Heart left ventricle (tissue), 16 donors: ENCODE results near the gene ELP2. TPM values are rescaled to one million over a fixed set of nuclear protein-coding genes. Genes with fewer than 3 reads are reported as not detected.

Experiments
- ATAC-seq, 4 donors: fragments of 200-7000 bp; cut with Tn5 transposase; one replicate each; pipeline ENCODE4 v1.9.1; 2020 to 2022; ENCODE audit warnings: moderate library complexity in 4 of 4, mild to moderate bottlenecking in 3 of 4, moderate number of reproducible peaks in 1 of 4
- DNase-seq, 5 donors: peaks; one replicate each; pipeline ENCODE4 v3.0.0-alpha.2; 2020
- H3K27ac ChIP-seq, 12 donors: fragments of 200-600 bp; sonication (generic) in 4 of 12; one replicate each; pipeline versions ENCODE4 v1.5.0 to v1.8.0; 2016 to 2022; ENCODE audit warnings: mild to moderate bottlenecking in 2 of 12
- H3K27me3 ChIP-seq, 9 donors: fragments of 200-600 bp; sonication (generic) in 2 of 9; one replicate each; pipeline versions ENCODE4 v1.5.1 to v1.8.0; 2016 to 2022; ENCODE audit warnings: mild to moderate bottlenecking in 3 of 9
- H3K36me3 ChIP-seq, 9 donors: fragments of 200-600 bp; sonication (generic) in 2 of 9; one replicate each; pipeline versions ENCODE4 v1.5.0 to v1.8.0; 2018 to 2022; ENCODE audit warnings: mild to moderate bottlenecking in 2 of 9
- H3K4me1 ChIP-seq, 12 donors: fragments of 200-600 bp; sonication (generic) in 4 of 12; one replicate each; pipeline versions ENCODE4 v1.5.0 to v1.8.0; 2016 to 2022; ENCODE audit warnings: mild to moderate bottlenecking in 3 of 12
- H3K4me3 ChIP-seq, 12 donors: fragments of 200-600 bp; sonication (generic) in 4 of 12; one replicate each; pipeline versions ENCODE4 v1.5.0 to v1.8.0; 2017 to 2022; ENCODE audit warnings: mild to moderate bottlenecking in 9 of 12, moderate library complexity in 4 of 12
- H3K9me3 ChIP-seq, 12 donors: fragments of 200-600 bp; sonication (generic) in 4 of 12; one replicate each; pipeline versions ENCODE4 v1.5.0 to v1.8.0; 2016 to 2022; ENCODE audit warnings: mild to moderate bottlenecking in 1 of 12
- CTCF ChIP-seq, 12 donors: fragments of 200-600 bp; sonication (generic) in 4 of 12; IDR thresholded peaks; one replicate each; pipeline versions ENCODE4 v1.5.0 to v1.8.0; 2018 to 2022; ENCODE audit warnings: antibody characterized with exemption in 12 of 12, mild to moderate bottlenecking in 5 of 12
- POLR2A ChIP-seq, 2 donors: fragments of 450-650 bp; IDR thresholded peaks; one replicate each; pipeline ENCODE4 v1.6.1; 2017; ENCODE audit warnings: antibody characterized with exemption in 2 of 2, mild to moderate bottlenecking in 2 of 2, moderate library complexity in 2 of 2
- whole genome bisulfite sequencing, 4 donors: extraction: QIAGEN DNeasy Blood & Tissue Kit in 2 of 4; methylation state at CpG; one replicate each; pipeline versions ENCODE4 v1.1.5 to v1.1.7; 2013 to 2018; 5-methylcytosine and 5-hydroxymethylcytosine counted together
- intact Hi-C, 10 donors: fragments of 100-400 bp; cut with DNase I; formaldehyde crosslinking; loops; one replicate each; pipeline versions ENCODE4 v1.11.1 to v1.14.2; 2022
- polyA plus RNA-seq, 2 donors: library from polyadenylated mRNA; stranded (reverse); fragments of 200-250 nt; gene quantifications; one replicate each; pipeline ENCODE4 v1.2.3, GENCODE V29; 2013
- total RNA-seq, 9 donors: library from RNA; depleted of rRNA in 2 of 9; stranded (reverse); fragments of >200 nt in 2 of 9; fragmentation: NEBNext Ultra II Directional in 3 of 9; extraction: Animal tissue kit (Norgen Biotek cat#: 25700) in 3 of 9; gene quantifications; one replicate each; pipeline versions ENCODE4 v1.1.0 to v1.2.4, GENCODE V29; 2016 to 2023
- donor health status: ischemic (EF 13 %, LVEDD 7.1; RV severe dilation, severe dysfunction).
- donor health status: healthy with polysubstance abuse.
- donor health status: DM: no; HTN: yes; CAD: no.
- donor health status: DM: no; HTN: no; CAD: no.
- donor health status: ischemic (EF 25% LVEDD 6.9; RV normal size, moderate dysfunction).
- donor health status: ischemic (EF 25% LVEDD 5.7; RV mildly dilated, moderate dysfunction).
- donor health status: healthy.
- donor health status: DM: yes; HTN: yes; CAD: no.
- donor health status: ischemic (EF 35%, LVEDD 5.7; RV mildly dilated, moderate dysfunction).
- donor health status: nonischemic (EF 11% LVEDD 7.7; RV severe dilation, severe dysfunction).
- donor health status: DM: yes; HTN: yes; CAD: no.
- donor health status: PGD.
- donor health status: ischemic (EF 29% LVEDD 5.4; RV normal size, mild dysfunction).
- donor health status: nonischemic (EF 23%, LVEDD 6.1; RV moderate dilation, normal function).

Gene ELP2
- total and polyA plus RNA-seq, 11 donors, result 26.2 to 60.7 (median 46.1) TPM

DNA sequence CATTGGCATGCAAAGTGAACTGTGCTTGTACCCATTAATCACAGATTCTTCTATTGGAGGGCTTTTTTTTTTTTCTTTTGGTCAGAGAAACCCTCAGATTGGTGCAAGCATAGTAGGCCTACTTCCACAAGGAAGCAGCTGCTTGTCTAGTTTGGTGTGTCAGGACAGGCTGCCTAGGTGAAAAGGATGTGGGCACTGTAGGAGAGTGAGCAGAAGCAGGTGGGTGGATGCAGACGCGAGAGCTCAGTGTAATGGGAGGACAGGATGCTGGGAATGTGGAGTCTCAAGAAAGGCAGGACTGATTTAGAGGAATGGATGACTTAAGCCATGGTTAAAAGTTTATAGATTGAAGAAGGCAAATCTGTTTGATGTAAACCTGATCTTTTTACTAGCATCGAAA lies 3.1 kb downstream of the ELP2 start:
- no peaks in the 10 kb centered on the region for H3K27me3 ChIP-seq
- DNase-seq (no peak), ATAC-seq (no peak)
- no peak overlapping the region for H3K27ac ChIP-seq
- 79 to 86% (median 83%) methylated on average over 3 of the region's 3 CpGs for WGBS, 4 donors
- no peaks in the 10 kb centered on the region for H3K9me3 ChIP-seq
- no peak for TF ChIP-seq CTCF (IDR thresholded peaks at IDR 0.05)
- TF ChIP-seq POLR2A (IDR thresholded peaks at IDR 0.05), result no peak
- peaks cover 0 to 37% (median 30%) of the 10 kb centered on the region in 12 donors for H3K4me1 ChIP-seq
- intact Hi-C loops, result loop anchor here in 2 of 10 donors (5.0 to 10.0 kb wide), 2 partner anchors 52 to 65 kb away; partner anchors contain the start of genes MOCOS (in 1 of the 2) and RPRD1A (in 1 of the 2)
- no peak overlapping the region for H3K4me3 ChIP-seq
- H3K36me3 ChIP-seq, result peaks cover 0 to 46% (median 32%) of the 10 kb centered on the region in 9 donors

GRCh38 chr18:36135264-36135663 lies 5.6 kb downstream of the ELP2 start:
- Histone ChIP-seq H3K27ac (no peak overlapping the region), H3K27me3 (no peaks in the 10 kb centered on the region), H3K9me3 (no peaks in the 10 kb centered on the region), H3K4me1 (peaks cover 0 to 26% (median 23%) of the 10 kb centered on the region in 12 donors), H3K36me3 (peaks cover 0 to 71% (median 56%) of the 10 kb centered on the region in 9 donors), H3K4me3 (no peak overlapping the region)
- WGBS, 4 donors, result 93 to 98% (median 94%) methylated on average over 1 of the region's 1 CpG
- ATAC-seq (no peak), DNase-seq (no peak)
- intact Hi-C loops, result loop anchor here in 1 of 10 donors (10.0 kb wide), 1 partner anchor 50 kb away; the partner anchor contains the start of gene MOCOS
- TF ChIP-seq CTCF (IDR thresholded peaks at IDR 0.05) (no peak), POLR2A (IDR thresholded peaks at IDR 0.05) (no peak)

GRCh38 chr18:36139245-36139644 lies 9.5 kb downstream of the ELP2 start:
- no peak overlapping the region for H3K27ac ChIP-seq
- ATAC-seq, result no peak
- H3K36me3 ChIP-seq, result peaks cover 0 to 100% (median 90%) of the 10 kb centered on the region in 9 donors
- no peaks in the 10 kb centered on the region for H3K27me3 ChIP-seq
- intact Hi-C loops, result loop anchor here in 1 of 10 donors (10.0 kb wide), 1 partner anchor 46 kb away; the partner anchor contains the start of gene MOCOS
- TF ChIP-seq CTCF (IDR thresholded peaks at IDR 0.05) (no peak), POLR2A (IDR thresholded peaks at IDR 0.05) (no peak)
- no peak overlapping the region for H3K4me3 ChIP-seq
- no peaks in the 10 kb centered on the region for H3K9me3 ChIP-seq
- no peak for DNase-seq
- peaks cover 0 to 4% (median 0%) of the 10 kb centered on the region in 12 donors for H3K4me1 ChIP-seq
- WGBS, 4 donors, result 87 to 94% (median 92%) methylated on average over 5 of the region's 5 CpGs

GRCh38 chr18:36141576-36141975 lies 11.9 kb downstream of the ELP2 start:
- intact Hi-C loops, result no loop called here
- Histone ChIP-seq H3K4me3 (no peak overlapping the region), H3K4me1 (no peaks in the 10 kb centered on the region), H3K36me3 (peaks cover 0 to 100% (median 99%) of the 10 kb centered on the region in 9 donors), H3K27ac (no peak overlapping the region), H3K27me3 (no peaks in the 10 kb centered on the region), H3K9me3 (no peaks in the 10 kb centered on the region)
- TF ChIP-seq POLR2A (IDR thresholded peaks at IDR 0.05), result no peak
- no peak for TF ChIP-seq CTCF (IDR thresholded peaks at IDR 0.05)
- DNase-seq (no peak), ATAC-seq (no peak)
- WGBS, 4 donors, result 96 to 98% (median 96%) methylated on average over 4 of the region's 4 CpGs
